GM19023 (cell line): ENCODE results near the gene SCUBE3.

Source experiments
- ATAC-seq: cut with Tn5 transposase; IDR thresholded peaks from one replicate; pipeline ENCODE4 v1.9.1; 2021; ENCODE audit warnings: mild to moderate bottlenecking, moderate library complexity; ENCODE audit not compliant: unreplicated experiment

Gene SCUBE3

DNA sequence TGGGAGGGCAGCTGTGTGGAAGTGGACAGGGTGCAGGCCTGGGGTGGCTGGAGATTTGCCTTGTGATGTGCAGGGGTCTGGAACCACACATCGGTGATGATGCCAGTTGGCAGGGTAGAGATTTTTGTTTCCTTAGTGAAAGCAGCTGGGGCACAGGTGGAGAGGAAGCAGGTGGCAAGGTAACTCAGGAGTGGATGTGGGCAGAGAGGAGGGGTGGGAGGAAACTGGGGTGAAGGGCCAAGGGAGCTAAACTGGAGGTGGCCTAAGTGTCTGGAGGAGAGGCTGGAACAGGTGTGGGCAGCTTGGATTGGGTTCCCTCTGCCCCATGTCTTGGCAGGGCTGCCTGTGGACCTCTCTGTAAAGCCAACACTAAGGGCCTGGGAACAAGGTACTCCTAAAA, 4.7 kb upstream of the SCUBE3 start:
- ATAC-seq = no peak

DNA sequence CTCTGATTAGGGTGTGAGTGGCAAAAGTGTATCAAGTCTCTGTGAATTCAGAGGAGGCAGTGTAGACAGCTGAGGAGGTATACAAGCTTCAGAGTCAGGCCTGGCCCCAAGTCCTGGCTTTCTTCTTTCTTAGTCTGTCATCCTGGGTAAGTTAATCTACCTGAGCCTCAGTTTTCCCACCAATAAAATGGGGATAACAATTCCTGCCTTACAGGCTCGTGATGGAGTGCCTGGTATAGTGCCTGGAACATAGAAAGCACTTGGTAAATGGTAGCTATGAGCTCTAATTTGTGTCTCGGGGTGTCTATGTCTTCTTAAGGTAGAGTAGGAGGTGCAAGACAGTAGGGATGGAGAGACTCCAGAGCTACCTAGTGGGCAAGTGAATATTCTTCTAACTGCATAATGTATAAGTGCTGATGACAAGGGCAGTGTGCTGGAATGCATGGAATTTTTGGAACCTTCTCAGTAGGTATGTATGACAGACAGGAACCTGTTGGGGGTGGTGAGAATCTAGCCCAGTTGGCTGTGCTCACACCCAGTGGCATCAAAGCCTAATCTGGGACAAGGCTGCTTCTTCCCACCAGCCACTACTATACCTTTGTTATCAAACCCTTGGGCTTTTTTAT, 4.0 kb upstream of the SCUBE3 start:
- no peak for ATAC-seq

DNA sequence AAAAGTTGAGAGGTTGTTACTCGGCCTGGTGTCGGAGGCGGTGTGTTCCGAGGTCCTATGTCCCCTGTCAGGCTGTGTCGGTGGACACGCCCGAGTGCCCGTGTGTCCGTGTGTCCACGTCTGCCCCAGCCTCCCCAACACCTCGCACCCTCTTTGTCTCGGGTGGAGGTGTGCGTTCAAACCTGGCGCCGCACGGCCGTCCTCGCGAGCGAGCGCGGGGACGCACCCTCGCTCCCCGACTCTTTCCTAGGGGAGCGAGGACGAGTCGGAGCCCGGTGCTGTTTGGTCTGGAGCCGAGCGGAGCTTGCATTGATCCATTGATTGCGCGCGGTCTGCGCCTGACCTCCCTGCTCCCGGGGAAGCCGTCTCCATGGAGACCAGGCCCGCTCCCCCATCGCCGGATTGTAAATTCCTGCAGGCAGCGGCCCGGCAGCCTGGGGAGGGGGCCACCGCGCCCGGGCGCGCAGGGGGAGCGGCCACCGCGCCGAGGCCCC, 411 bp upstream of the SCUBE3 start:
- ATAC-seq = no peak

DNA sequence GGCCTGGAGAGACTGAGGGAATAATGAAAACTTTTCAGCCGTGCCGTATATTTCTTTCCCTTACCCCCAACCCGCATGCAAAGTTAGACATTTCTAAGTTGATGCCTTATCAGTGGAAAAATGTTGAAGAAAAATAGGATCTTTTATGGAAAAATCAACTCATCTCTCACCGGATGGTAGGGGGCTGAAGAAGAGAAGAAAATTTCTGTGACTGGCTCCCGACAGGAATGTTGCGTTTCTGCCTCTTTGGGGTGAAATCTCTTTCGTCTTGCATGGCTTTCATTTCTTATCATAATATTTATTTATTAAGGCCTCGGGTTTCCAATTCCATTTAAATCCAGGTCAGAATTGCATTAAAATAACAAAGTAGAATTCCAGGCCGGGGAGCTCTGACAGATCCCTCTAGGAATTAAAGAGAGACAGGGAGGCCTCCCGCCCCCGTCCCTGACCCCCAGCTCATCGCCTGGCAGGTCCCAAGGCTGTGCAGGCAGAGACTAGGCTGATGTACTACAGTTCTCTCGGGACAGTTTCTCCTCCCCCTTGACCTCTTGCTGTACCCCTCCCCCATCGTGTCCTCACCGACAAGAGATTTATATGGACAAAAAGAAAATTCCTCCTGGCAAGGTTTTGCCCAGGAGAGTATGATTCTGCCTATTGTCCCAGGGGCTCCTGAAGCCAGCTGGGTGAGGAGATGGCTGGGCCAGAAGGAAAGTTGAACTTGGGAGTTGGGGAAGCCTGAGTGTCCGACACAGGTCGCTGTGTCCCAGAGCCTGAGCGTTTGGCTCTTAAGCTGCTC, 1.3 kb downstream of the SCUBE3 start:
- ATAC-seq = no peak

DNA sequence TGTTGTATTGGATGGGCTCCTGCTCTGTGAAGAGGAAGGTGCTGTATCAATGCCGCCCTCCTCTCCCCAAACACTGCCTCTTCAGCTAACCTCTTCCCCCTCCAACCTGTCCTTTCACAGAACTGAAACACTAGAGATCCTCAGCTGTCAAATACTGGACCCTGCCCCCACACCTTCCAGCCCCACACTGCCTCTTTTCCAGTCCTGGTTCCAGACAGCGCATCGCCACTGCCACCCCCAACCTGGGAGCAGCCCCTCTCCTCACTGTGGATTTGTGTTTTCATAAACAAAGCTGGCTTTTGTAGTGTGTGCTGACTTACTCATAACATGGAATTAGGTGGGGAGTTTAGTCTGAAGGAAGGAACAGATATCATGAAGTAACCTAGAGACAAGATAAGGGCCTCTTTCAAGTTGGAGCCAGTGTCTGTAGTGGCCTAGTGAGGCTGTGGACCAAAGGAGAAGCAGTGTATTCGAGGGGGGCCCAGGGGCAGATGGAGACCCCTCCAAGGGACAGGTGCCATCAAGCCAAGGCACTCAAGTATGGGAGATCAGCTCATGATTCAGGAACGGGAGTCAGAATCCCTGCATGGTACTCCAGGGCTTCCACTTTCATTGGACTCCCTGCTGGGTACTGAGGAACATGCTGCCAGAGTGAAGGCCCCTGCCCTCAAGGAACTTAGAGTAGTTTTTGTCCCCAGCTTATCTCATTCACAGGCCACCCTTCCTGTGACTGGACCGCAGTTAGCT, 2.1 kb downstream of the SCUBE3 start:
- ATAC-seq = no peak

DNA sequence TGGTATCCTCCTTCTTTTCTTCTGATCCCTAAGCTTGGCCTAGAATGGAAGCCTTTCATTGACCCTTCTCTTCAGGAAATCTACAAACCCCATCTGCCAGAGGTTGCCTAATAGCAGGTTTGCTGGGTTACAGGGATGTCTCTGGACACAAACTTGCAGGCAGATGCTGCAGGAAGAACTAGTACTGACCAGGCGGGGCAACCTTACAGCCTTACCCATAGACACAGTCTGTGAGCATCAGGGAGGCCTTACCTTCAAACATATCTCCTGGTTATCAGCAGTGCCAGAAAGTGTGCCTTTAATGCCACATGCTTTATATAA, 2.6 kb downstream of the SCUBE3 start:
- no peak for ATAC-seq

DNA sequence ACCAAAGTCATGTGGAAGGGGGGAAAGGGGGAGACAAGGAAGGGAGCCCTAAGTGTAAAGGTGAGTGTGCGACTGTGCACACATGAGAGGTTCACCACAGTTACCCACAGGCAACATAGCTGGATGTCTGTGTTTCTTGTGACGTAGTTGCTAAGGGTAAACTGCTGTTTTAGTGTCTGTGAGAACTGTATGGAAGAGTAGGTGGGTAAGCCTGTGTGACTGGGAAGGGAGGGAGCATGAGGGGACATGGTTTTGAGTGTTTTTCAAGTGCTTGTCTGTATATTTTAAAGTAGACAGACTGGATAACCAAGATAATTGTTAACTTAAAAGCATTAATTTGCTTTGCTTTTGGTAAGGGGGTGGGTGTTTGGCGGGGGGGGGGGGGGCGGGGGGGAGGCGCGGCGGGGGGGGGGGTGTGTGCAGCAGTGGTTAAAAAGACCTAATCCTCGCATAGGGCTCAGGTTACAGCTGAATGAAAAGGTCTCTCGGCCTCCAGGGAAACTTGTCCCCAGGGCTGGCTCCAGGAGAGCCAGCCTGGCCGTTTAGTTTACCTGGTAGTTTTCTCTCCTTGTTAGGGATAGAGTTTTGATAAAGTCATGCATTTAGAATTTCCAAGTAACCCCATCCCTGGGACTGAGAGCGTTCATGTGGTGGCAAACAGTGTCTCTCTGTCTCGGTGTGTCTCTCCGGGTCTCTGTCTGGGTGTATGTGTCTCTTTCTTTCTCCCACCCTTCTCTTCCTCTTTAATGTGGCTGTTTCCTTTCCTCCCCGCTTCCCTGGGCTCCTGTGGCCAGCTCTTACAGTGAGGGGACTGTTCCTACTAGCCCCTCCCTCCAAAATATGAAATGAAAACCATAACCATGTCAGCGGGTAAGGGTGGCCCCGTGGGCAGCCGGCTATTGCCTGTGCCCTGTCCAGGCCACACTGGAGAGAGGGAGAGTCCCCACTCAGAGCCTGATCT, 3.4 kb downstream of the SCUBE3 start:
- no peak for ATAC-seq

DNA sequence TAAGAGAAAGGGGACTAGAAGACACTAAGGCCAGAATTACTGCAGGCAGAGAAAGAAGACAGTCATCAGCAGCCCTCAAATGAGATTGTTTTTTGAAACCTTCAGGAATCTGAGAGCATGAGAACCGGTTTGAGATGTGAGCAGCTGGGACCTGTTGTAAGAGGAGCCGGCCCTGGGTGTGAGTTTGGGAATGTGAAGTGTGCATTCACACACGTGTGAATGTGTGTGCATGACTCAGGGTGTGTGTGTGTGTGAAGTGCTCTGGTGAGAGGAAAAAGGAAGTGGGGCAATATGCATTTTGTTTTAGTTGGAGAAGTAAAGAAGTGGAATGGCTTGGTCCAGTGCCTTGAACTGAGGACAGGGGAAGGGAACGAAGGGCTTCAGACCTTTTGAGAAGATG, 4.3 kb downstream of the SCUBE3 start:
- ATAC-seq = no peak

DNA sequence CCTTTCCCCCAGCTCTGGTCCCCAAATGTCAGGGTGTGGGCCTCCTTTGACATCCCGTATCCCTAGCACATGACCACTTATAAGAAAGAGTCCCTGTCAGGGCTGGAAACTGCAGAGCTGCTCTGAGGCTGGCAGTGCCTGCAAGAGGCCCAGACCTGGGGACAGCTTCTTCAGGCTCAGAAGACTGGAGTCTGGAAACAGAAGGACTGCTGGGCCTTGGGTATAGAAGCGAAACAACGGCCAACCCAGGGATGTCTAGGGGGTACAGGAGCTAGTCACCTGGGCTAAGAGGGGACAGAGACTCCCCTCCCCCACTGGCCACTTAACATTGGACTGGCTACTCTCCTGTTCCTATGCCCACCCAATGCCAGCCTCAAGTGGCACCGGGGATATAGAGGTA, 4.7 kb downstream of the SCUBE3 start:
- ATAC-seq = no peak

DNA sequence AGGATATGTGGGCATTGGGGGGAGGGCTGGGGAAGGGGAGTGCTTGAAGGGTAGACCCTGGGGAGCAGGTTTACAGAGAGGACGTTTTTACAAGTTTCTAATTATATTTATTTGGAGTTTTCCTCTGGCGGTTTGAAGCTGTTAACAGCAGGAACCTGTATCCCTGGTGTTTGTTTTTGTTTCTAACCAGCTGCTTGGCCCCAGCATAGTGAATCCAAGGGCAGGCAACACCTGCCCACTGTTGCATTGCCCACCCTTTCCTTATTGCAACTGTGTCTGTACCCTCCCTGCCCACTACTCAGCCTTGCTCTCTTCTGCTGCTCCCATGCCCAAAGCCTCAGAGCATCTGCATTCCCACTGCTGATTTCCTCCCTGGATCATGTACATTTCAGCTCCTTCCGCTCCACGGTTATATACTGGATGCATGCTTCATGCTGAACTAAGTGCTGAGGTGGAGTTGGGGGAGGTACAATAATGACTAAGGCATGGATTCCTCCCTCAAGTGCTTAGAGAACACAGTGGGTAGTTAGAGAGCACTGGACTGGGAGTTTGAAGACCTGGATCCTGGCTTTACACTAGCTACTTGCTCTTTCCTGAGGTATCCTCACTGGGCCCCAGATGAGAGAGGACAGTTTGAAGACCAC, 6.0 kb downstream of the SCUBE3 start:
- no peak for ATAC-seq

DNA sequence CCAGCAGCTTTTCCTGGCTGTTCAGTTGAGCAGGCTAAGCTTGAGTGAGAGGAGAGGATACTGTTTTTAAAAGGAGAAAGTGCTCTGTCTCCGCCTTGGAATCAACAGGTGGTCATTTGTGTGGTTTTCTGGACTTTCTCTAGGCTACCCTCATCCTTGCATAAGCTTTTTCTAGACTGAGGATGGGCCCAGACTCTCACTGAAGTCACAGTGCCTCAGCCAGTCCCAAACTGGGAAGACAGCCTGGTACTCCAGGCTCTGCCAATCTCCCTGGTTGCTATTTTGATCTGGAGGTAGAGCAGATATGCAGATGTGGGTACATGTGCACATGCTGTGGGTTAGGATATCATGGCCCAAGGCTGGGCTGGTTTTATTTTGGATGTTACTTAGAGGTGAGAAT, 7.0 kb downstream of the SCUBE3 start:
- no peak for ATAC-seq

DNA sequence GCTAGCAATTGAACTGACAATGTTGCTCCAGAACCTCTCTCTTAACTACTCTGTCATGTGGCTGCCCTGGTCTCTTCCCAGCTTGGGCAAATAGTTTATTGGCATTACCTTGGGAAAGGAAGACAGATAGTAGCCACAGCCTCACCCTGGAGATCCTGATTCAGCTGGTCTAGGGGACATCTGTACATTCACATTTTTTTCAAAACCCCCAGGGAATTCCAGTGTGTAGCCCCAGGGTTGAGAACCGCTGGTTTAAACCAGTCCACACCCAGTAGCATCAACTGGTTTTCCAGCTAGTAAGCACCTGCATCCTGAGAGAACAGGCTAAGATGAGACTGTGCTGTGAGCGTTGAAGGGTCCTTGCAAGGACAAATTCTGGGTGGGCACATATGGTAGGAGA, 9.6 kb downstream of the SCUBE3 start:
- no peak for ATAC-seq

DNA sequence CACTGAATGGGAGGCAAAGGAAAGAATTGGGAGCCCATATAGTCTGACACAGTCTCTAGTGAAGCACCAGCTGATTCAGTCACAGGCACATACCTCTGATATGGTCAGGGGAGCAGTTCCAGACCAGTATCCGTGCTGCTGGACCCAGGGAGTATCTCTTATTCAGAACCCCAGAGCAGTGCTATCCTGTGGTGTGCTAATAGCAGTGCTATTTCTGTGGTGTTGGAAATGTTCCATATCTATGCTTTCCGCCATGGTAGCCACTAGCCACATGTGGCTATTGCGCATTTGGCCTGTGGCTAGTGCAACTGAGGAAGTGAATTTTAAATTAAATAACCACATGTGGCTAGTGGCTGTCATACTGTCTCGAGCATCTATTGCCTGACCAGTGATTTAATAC, 11.0 kb downstream of the SCUBE3 start:
- no peak for ATAC-seq

DNA sequence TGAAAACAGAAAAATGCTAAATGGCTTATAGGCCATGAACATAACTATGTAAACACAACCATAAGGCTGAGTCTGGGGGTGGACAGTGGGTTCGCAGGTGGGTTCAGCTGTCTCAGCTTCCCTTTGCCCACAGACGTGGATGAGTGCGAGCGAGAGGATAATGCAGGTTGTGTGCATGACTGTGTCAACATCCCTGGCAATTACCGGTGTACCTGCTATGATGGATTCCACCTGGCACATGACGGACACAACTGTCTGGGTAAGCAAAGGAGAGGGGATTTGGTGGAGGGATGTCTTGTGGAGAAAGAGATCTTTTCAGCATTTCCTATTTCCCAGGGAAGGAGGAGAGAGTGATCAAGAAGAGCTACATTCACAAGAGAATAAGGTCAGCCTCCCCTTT, 14.7 kb downstream of the SCUBE3 start:
- ATAC-seq = no peak

DNA sequence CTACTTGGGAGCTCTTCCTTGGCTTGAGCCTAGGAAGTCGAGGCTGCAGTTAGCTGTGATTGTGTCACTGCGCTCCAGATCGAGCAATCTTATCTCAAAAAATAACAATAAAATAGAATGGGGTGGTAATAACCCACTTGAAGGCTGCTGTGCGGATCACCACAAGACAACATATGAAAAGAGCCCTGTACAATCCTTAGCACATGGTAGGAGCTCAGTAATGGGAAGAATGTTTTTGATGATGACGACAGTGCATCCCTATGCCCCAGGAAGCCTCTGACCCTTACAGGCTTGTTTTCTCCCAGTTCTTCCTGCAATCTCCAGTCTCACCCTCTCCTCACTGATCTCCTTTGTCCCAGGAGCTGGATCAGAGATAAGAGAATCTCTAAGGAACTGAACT, 15.5 kb downstream of the SCUBE3 start:
- ATAC-seq = no peak

DNA sequence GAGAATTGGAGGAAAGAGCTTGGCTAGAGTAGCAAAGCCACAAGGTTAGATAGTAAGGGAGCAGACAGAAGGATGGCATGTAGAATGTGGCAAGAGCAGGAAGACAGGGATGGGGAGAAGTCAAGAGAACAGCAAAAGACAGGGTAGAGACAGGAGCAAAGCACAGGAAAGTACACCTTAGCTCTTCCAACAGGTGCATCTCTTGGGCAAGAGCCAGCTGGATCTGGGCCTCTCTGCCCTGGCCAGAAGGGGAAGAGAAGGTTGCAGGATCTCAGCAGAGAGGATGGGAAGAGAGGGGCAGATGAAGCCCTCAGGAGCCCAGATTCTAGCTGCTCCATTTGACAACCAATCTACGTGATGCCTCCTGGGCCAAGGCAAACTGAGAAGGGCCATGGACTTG, 16.7 kb downstream of the SCUBE3 start:
- ATAC-seq = no peak

DNA sequence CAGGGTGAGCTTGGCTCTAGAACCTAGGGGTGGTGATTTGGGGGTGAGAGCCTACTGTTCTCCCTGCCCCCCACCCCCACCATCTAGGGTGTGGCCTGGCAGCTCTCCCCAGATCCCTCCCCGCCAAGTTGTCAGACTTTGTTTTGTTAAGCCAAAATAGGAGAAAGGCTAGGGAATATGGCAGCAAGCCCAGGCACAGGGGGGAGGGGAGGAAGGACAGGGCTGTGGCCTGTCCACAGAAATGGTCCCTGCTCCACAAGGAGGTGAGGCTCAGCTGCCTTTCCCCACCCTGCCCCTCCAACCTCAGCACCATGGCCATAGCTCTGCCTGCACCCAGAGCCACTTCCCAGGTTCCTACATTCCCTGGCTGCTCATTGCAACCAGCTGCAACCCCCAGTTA, 17.2 kb downstream of the SCUBE3 start:
- no peak for ATAC-seq

DNA sequence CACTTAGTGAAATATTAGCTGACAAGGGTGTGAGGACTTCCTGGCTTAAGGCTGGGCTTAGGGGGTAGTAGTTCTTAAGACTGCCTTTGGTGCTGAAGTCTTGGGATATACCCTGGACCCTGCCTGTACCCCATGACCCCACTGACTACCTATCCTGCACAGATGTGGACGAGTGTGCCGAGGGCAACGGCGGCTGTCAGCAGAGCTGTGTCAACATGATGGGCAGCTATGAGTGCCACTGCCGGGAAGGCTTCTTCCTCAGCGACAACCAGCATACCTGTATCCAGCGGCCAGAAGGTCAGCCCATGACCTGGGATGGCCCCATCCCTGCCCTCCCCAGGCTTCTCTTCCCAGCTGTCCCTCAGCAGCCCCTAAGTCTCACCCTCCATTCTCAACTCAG, 17.8 kb downstream of the SCUBE3 start:
- ATAC-seq = no peak

DNA sequence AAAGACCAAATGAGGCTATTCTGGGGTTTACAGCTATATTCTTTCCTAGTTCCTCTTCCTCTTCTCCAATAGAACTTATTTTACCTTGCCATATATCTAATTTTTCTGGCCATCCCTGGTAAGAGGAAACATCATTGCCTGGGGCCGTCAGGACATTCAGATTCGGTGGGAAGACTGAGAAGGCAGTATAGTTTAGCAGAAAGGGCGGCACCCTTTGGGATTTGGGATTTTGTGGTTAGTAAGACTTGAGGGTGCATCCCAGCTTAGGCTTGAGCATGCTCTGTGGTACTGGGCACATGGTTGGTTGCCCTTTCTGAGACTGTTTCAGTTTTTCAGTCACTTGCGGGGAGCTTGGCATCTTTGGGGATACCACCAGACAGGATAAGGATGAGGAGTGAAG, 21.1 kb downstream of the SCUBE3 start:
- no peak for ATAC-seq

DNA sequence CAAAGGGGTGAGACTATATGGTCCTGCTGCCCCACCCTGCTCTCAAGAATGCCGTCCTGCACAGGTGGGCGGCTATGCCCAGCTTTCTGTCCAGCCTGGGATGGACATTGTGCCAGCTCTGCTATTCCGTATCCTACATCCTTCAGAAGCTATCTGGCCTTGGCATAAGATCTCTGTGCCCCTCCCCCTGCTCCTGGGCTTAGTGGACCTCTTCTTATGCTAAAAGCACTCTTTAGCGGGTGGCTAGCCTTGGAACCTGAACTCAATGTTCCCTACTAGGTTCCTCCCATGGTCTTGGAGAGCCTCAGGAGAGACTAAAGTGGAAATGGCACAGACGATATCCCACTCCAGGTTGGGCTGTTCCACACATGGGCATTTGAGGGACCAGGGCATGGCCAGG, 22.5 kb downstream of the SCUBE3 start:
- no peak for ATAC-seq
